Gastroesophageal sphincter (tissue), 3 donors: ENCODE measurements around the gene MINDY1.

ENCODE experiments used
- CTCF ChIP-seq, 4 experiments: fragments of 200-600 bp in 2 of 4; fragments of 450-650 bp in 2 of 4; sonication (generic) in 1 of 4; IDR thresholded peaks; one replicate each; pipeline ENCODE4 v1.5.1; 2017 to 2019; ENCODE audit warnings: antibody characterized with exemption in 4 of 4, mild to moderate bottlenecking in 2 of 4, moderate library complexity in 2 of 4
- POLR2A ChIP-seq, 2 donors: fragments of 450-650 bp; IDR thresholded peaks; one replicate each; pipeline ENCODE4 v1.6.1; 2017; ENCODE audit warnings: antibody characterized with exemption in 2 of 2, mild to moderate bottlenecking in 2 of 2, moderate library complexity in 1 of 2
- POLR2AphosphoS5 ChIP-seq: sonication (generic); formaldehyde crosslinking; IDR thresholded peaks from one replicate; pipeline ENCODE4 v1.6.1; 2017; ENCODE audit warnings: antibody characterized with exemption

GRCh38 chr1:151000408-151000807 lies 6.3 kb downstream of the MINDY1 start:
- no peak for TF ChIP-seq POLR2A (IDR thresholded peaks at IDR 0.05)
- no peak for TF ChIP-seq CTCF (IDR thresholded peaks at IDR 0.05)
- TF ChIP-seq POLR2AphosphoS5, result no peak
